Right ventricle myocardium inferior (tissue), 1 donor: ENCODE measurements around the gene MAPK1. TPM values are rescaled to one million over a fixed set of nuclear protein-coding genes. Genes with fewer than 3 reads are reported as not detected.
"Not testable (repeated sequence)": the region's sequence is repeated elsewhere in the genome, so short reads cannot be mapped to it uniquely, and the experiment has no call there.

Experiments used
- ATAC-seq: fragments of 200-7000 bp; cut with Tn5 transposase; one replicate; pipeline ENCODE4 v1.9.1; 2020; ENCODE audit warnings: mild to moderate bottlenecking, moderate library complexity
- DNase-seq: peaks from one replicate; pipeline ENCODE4 v3.0.0; 2021; ENCODE audit errors: missing footprints
- intact Hi-C: fragments of 100-400 bp; cut with DNase I; formaldehyde crosslinking; loops from one replicate; pipeline ENCODE4 v1.11.0; 2022
- total RNA-seq: library from RNA; stranded (reverse); fragmentation: NEBNext Ultra II Directional; extraction: Animal tissue kit (Norgen Biotek cat#: 25700); gene quantifications from one replicate; pipeline ENCODE4 v1.2.1, GENCODE V29; 2021
- donor health status: DM: no; HTN: yes; CAD: no; lungs with severe emphysema.

MAPK1 gene
- total RNA-seq, 1 donor from 2014 or later, result 79.2 TPM

DNA sequence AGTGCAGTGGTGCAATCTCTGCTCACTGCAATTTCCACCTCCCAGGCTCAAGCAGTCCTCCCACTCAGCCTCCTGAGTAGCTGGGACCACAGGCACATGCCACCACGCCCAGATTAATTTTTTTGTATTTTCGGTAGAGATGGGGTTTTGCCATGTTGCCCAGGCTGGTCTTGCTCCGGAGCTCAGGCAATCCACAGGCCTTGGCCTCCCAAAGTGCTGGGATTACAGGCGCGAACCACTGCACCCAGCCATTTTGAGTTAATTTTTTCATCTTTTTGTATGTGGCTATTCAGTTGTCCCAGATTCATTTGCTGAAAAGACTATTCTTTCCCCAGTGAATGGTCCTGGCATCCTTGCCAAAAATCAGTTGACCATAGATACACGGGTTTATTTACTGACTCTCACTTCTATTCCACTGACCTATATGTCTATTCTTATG is 63.6 kb downstream of the MAPK1 start:
- intact Hi-C loops, result no loop called here

DNA sequence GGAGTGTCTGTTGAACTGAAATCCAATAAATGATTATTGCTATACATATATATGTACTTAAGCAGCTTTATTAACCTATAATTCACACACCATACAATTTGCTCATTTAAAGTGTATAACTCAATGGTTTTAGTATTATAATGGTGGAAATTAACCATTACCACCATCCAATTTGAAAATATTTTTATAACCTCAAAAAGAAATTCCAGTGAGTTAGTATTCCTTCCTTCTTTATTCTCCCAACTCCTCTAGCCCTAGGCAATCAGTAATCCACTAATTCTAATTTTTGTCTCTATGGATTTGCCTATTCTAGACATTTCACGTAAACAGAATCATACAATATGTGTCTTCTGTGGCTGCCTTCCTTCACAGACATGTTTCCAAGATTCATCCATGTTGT is 64.8 kb downstream of the MAPK1 start:
- intact Hi-C loops, result no loop called here
- ATAC-seq (no peak), DNase-seq (no peak)

More for the DNA sequence above, 63.6 kb downstream of the MAPK1 start:
- ATAC-seq (no peak), DNase-seq (no peak)

- intact Hi-C loops, result no loop called here
- DNase-seq (no peak), ATAC-seq (no peak)
Measured at GRCh38 chr22:21802056-21802455, 65.4 kb downstream of the MAPK1 start.

GRCh38 chr22:21801304-21801644 is 66.2 kb downstream of the MAPK1 start:
- ATAC-seq, intact Hi-C loops, DNase-seq: not testable (repeated sequence)

DNA sequence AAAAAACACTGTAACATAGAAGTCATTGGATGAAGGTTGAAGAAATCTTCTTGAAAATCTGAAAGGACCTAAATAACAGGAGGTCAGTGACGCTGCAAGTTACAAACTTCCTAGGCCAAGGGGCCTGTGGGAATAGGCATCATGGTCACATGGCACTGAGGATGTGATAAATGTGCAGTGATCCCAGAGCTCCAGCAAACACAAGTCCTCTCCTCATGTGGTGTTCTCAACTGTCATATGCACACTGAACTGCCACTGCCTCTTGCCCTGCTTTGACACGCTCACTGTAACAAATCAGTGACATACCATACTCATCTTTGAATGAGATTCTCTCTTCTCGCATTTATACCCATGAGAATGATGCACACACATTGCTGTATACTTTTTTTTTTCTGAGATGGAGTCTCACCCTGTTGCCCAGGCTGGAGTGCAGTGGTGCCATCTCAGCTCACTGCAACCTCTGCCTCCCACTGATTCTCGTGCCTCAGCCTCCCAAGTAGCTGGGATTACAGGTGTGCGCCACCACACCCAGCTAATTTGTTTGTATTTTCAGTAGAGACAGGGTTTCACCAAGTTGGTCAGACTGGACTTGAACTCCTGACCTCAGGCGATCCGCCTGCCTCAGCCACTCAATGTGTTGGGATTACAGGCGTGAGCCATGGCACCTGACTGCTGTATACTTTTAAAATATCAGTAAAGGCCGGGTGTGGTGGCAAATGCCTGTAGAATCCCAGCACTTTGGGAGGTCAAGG is 66.7 kb downstream of the MAPK1 start:
- no peak for DNase-seq
- no peak for ATAC-seq
- intact Hi-C loops, result no loop called here

GRCh38 chr22:21797444-21798221 is 69.8 kb downstream of the MAPK1 start:
- intact Hi-C loops, result loop anchor here (5.0 kb wide), 1 partner anchor 70 kb away; the partner anchor contains the start of gene MAPK1
- DNase-seq (no peak), ATAC-seq (no peak)

DNA sequence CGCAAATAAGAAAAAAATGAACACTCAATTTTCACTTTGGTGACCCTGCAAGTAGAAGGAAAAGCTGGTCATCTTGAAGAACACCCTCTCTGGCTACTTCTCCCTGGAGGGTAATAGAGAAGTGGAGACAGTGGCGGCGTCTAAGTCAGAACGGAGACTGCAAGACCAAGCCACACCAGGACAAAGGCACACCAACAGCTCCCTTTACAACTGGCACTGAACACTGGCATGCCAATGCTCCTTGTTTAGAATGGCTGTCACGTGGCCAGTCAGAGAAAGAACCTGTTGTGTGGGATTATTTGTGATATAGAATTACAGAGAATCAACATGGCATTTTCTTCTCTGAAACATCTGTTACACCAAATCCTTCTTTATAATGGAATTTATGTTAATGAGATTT is 70.6 kb downstream of the MAPK1 start:
- ATAC-seq, result peak; percentile 37
- no peak for DNase-seq
- intact Hi-C loops, result loop anchor here (5.0 kb wide), 1 partner anchor 70 kb away; the partner anchor contains the start of gene MAPK1

GRCh38 chr22:21796231-21796630 is 71.2 kb downstream of the MAPK1 start:
- ATAC-seq (no peak), DNase-seq (no peak)
- intact Hi-C loops, result loop anchor here (5.0 kb wide), 1 partner anchor 71 kb away; the partner anchor contains the start of gene MAPK1

- ATAC-seq, DNase-seq, intact Hi-C loops: not testable (repeated sequence)
Measured at GRCh38 chr22:21793716-21794115, 73.7 kb downstream of the MAPK1 start.

GRCh38 chr22:21791635-21792625 is 75.5 kb downstream of the MAPK1 start:
- ATAC-seq (no peak), DNase-seq (no peak)
- intact Hi-C loops, result no loop called here

GRCh38 chr22:21790849-21791610 is 76.4 kb downstream of the MAPK1 start:
- ATAC-seq, DNase-seq, intact Hi-C loops: not testable (repeated sequence)

GRCh38 chr22:21790359-21790758 is 77.1 kb downstream of the MAPK1 start:
- intact Hi-C loops, result no loop called here
- ATAC-seq (no peak), DNase-seq (no peak)

DNA sequence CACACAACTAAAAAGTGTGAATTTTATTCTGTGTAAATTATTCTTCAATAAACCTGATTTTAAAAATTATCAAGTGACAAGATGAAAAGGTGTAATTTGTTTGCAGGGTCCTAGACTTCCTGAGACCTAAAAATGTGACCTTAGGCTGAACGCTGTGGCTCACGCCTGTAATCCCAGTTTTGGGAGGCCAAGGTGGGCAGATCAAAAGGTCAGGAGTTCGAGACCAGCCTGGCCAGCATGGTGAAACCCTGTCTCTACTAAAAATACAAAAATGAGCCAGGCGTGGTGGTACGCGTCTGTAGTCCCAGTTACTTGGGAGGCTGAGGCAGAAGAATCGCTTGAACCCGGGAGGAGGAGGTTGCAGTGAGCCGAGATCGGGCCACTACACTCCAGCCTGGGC is 79.9 kb downstream of the MAPK1 start:
- ATAC-seq, DNase-seq, intact Hi-C loops: not testable (repeated sequence)

GRCh38 chr22:21780259-21780658 is 87.2 kb downstream of the MAPK1 start:
- ATAC-seq (no peak), DNase-seq (no peak)
- intact Hi-C loops, result no loop called here

DNA sequence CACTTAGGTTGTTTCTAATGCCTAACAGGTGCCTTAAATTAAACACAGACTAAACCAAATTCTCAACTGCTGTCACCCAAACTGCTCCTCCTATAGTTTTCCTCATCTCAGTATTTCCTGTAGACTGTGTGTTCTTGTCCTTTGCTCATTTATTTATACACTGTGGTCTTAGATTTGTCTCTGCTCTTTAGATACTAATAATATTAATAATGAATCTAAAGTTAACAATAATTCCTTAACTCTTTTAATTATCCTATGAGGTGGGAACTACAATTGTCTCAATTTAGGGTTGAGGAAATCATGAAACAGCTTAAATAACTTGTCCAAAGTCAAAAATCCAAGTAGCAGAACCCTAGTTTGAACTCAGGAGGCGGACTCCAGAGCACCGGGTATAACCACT is 88.0 kb downstream of the MAPK1 start:
- intact Hi-C loops, result no loop called here
- DNase-seq, result no peak
- ATAC-seq, result no peak

DNA sequence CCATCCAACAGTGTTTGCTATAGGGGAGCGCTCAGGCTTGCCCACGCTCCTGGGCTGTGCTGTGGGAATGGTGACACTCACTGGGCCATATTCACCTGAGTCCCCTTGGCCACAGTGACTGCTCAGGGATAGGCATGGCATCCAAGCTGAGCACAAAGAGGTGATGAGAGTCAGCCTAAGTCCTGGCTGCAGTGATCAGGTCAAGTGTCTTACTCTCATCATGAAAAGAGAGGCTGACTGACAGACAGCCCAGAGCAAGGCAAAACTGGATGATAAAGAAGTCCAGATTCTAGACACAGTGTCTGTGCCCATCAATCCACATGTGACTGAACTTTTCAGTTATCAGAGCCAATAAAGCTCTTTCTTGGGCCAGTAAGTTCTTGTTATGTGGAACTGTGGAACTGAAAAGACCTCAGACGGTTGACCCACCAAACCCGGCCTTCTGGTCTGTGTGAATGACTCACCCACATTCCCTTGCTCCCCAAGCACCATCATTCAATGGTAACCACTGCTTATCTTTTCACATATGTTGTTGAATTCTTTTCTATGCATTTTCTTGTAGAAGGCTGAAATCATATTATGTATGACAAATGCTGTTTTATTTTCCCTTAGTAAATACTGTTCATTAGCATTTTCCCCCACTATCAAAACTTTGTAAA is 88.6 kb downstream of the MAPK1 start:
- DNase-seq, result no peak
- ATAC-seq, result no peak
- intact Hi-C loops, result no loop called here

DNA sequence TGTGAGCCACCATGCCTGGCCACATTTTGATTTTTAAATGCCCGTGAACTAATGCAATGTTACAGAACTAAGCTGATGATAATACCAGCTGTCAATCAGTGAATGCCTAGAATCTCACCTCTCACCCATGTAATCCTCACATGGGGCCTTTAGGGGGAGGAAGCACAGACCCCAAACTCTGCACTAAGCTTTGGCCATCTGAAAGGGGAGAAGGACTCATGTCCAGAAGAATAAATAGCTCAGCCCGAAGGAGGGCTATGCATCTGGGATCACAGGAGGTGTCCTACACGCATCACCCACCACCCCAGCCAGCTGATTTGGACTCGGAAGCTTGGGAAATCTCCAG is 95.8 kb downstream of the MAPK1 start:
- intact Hi-C loops, result no loop called here
- ATAC-seq (no peak), DNase-seq (no peak)

DNA sequence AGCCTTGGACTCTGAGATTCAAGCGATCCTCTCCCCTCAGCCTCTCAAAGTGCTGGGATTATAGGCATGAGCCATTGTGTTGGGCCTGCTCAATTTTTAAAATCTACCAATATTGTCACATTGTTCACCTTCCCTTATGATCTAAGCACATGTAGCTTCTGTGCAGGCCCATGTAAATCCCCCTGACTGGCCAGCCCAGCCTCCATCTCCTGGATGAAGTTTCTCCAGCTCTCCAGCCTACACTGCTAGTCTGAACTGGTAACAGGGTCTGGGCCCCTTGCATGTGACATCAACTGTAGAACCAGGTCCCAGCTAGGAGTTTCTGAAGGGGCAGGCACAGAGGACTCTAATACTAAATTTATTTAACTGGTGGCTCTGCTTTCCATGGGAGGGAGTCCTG is 99.0 kb downstream of the MAPK1 start:
- ATAC-seq, result no peak
- no peak for DNase-seq
- intact Hi-C loops, result no loop called here
